GM23338 (cell line): ENCODE results near the gene ALDH3A2. TPM values are rescaled to one million over a fixed set of nuclear protein-coding genes. Genes with fewer than 3 reads are reported as not detected.

Experiments used
- ATAC-seq: fragments of 200-7000 bp; cut with Tn5 transposase; 3 replicates; pipeline ENCODE4 v1.9.1; 2020
- DNase-seq: peaks from one replicate; pipeline ENCODE4 v3.0.0-alpha.2; 2015; ENCODE audit warnings: low spot score
- H2AFZ ChIP-seq: fragments of 200-600 bp; sonication (generic); 2 replicates; pipeline ENCODE4 v1.8.0; 2016; ENCODE audit warnings: antibody characterized with exemption, mild to moderate bottlenecking, moderate library complexity
- H3F3A ChIP-seq: fragments of 200-600 bp; sonication (generic); replicated peaks from 2 replicates; pipeline ENCODE4 v1.8.0; 2017; ENCODE audit warnings: antibody characterized with exemption, mixed run types, low read depth
- H3K27ac ChIP-seq: fragments of 200-600 bp; sonication (generic); 2 replicates; pipeline ENCODE4 v1.6.1; 2016; ENCODE audit warnings: low read depth
- H3K27me3 ChIP-seq: fragments of 200-600 bp; sonication (generic); 2 replicates; pipeline ENCODE4 v1.8.0; 2016; ENCODE audit warnings: mild to moderate bottlenecking, mixed run types, moderate library complexity; ENCODE audit not compliant: insufficient read depth
- H3K36me3 ChIP-seq: fragments of 200-600 bp; sonication (generic); 2 replicates; pipeline ENCODE4 v1.8.0; 2016; ENCODE audit warnings: mild to moderate bottlenecking; ENCODE audit not compliant: insufficient read depth
- H3K4me1 ChIP-seq: fragments of 200-600 bp; sonication (generic); 2 replicates; pipeline ENCODE4 v1.8.0; 2016; ENCODE audit warnings: mild to moderate bottlenecking, moderate library complexity; ENCODE audit not compliant: insufficient read depth
- H3K4me2 ChIP-seq: fragments of 200-600 bp; sonication (generic); 2 replicates; pipeline ENCODE4 v1.7.1; 2017; ENCODE audit warnings: mixed run types
- H3K4me3 ChIP-seq: fragments of 200-600 bp; sonication (generic); 2 replicates; pipeline ENCODE4 v1.6.1; 2016; ENCODE audit warnings: mixed run types
- H3K79me2 ChIP-seq: fragments of 200-600 bp; sonication (generic); replicated peaks from 2 replicates; pipeline ENCODE4 v1.8.0; 2017; ENCODE audit warnings: mild to moderate bottlenecking; ENCODE audit not compliant: insufficient read depth
- H3K9me2 ChIP-seq: fragments of 200-600 bp; sonication (generic); 2 replicates; pipeline ENCODE4 v1.8.0; 2017; ENCODE audit not compliant: insufficient read depth
- H4K20me1 ChIP-seq: fragments of 200-600 bp; sonication (generic); replicated peaks from 2 replicates; pipeline ENCODE4 v1.8.0; 2017; ENCODE audit warnings: mild to moderate bottlenecking; ENCODE audit not compliant: insufficient read depth
- H3K27ac Mint-ChIP-seq: 2 replicates; pipeline ENCODE4 v1.8.0; 2020; ENCODE audit warnings: inconsistent platforms, mild to moderate bottlenecking, moderate library complexity, mixed read lengths
- H3K27me3 Mint-ChIP-seq: 3 replicates; pipeline ENCODE4 v1.8.0; 2022; ENCODE audit warnings: low read depth, mild to moderate bottlenecking, moderate library complexity, mixed read lengths, inconsistent platforms; ENCODE audit not compliant: insufficient read depth, poor library complexity
- H3K36me3 Mint-ChIP-seq: 3 replicates; pipeline ENCODE4 v1.8.0; 2021; ENCODE audit warnings: low read depth, mild to moderate bottlenecking, inconsistent platforms, moderate library complexity, mixed read lengths
- H3K4me1 Mint-ChIP-seq: 3 replicates; pipeline ENCODE4 v1.8.0; 2020; ENCODE audit warnings: mild to moderate bottlenecking, inconsistent platforms, mixed read lengths
- H3K4me3 Mint-ChIP-seq: 3 replicates; pipeline ENCODE4 v1.8.0; 2021; ENCODE audit warnings: moderate library complexity, mild to moderate bottlenecking, inconsistent platforms, mixed read lengths
- H3K9me3 Mint-ChIP-seq: 3 replicates; pipeline ENCODE4 v1.8.0; 2020; ENCODE audit warnings: moderate library complexity, mild to moderate bottlenecking, inconsistent platforms, mixed read lengths
- CREB1 ChIP-seq: fragments of 250-450 bp; sonication (Bioruptor Pico); IDR thresholded peaks from 2 replicates; pipeline ENCODE4 v1.5.0; 2020; ENCODE audit warnings: low read depth, mild to moderate bottlenecking, moderate library complexity
- CTCF ChIP-seq, 2 experiments: fragments of 200-600 bp in 1 of 2; sonication (generic) in 1 of 2; conservative IDR thresholded peaks; 2 replicates each; pipeline versions ENCODE4 v1.5.1 to v1.6.1; 2016 to 2017; ENCODE audit warnings: antibody characterized with exemption in 2 of 2, low read depth in 2 of 2, mild to moderate bottlenecking in 2 of 2, moderate library complexity in 1 of 2
- EZH2phosphoT487 ChIP-seq: fragments of 200-600 bp; sonication (generic); IDR thresholded peaks from one replicate; pipeline ENCODE4 v1.8.1; 2018; ENCODE audit warnings: antibody characterized with exemption; ENCODE audit not compliant: unreplicated experiment
- JUNB ChIP-seq: IDR thresholded peaks from one replicate; pipeline ENCODE4 v1.6.1; 2016; ENCODE audit warnings: antibody characterized with exemption; ENCODE audit not compliant: unreplicated experiment
- NANOG ChIP-seq: IDR thresholded peaks from 2 replicates; pipeline ENCODE4 v1.6.1; 2016; ENCODE audit warnings: antibody characterized with exemption, borderline replicate concordance
- STAT1 ChIP-seq: IDR thresholded peaks from one replicate; pipeline ENCODE4 v1.6.1; 2016; ENCODE audit warnings: antibody characterized with exemption; ENCODE audit not compliant: unreplicated experiment
- ZNF114 ChIP-seq: fragments of 250-450 bp; sonication (Bioruptor Pico); IDR thresholded peaks from 2 replicates; pipeline ENCODE4 v1.5.0; 2020; ENCODE audit warnings: mild to moderate bottlenecking, moderate library complexity
- ZNF462 ChIP-seq: fragments of 250-450 bp; sonication (Bioruptor Pico); IDR thresholded peaks from 2 replicates; pipeline ENCODE4 v1.5.0; 2020; ENCODE audit warnings: mild to moderate bottlenecking, moderate library complexity
- polyA plus RNA-seq: library from polyadenylated mRNA; unstranded; fragments of >200 nt; fragmentation: Nextera tagmentation; extraction: Ambion mirVana; gene quantifications from 2 replicates; pipeline ENCODE4 v1.2.1, GENCODE V29; 2016
- total RNA-seq: library from RNA; depleted of rRNA; stranded (reverse); fragments of >200 nt; shearing (Covaris generic); gene quantifications from 2 replicates; pipeline ENCODE4 v1.2.3, GENCODE V29; 2014

ALDH3A2 gene
- total and polyA plus RNA-seq, 2 experiments from 2014 or later = 31.3 to 159 TPM

- Mint-ChIP-seq H3K9me3 (peaks cover 31% of the 10 kb centered on the region), H3K4me1 (peaks cover 12% of the 10 kb centered on the region), H3K4me3 (no peak overlapping the region), H3K27ac (no peak overlapping the region), H3K36me3 (peaks cover 67% of the 10 kb centered on the region), H3K27me3 (peaks cover 8% of the 10 kb centered on the region)
- TF ChIP-seq ZNF114 (no peak), STAT1 (no peak), CREB1 (CRISPR knock-in tag) (no peak), EZH2phosphoT487 (no peak), JUNB (no peak), ZNF462 (no peak), NANOG (no peak), CTCF (conservative IDR thresholded peaks at IDR 0.05; ENCODE audit: low read depth in 2 of 2) (no peak)
- H3K9me2 ChIP-seq = 0 out of 2 replicates have a peak, but pooled peaks cover 4% of the 10 kb centered on the region
- H3K79me2 ChIP-seq = peaks cover 58% of the 10 kb centered on the region
- H4K20me1 ChIP-seq = peaks cover 6% of the 10 kb centered on the region
- H3K4me3 ChIP-seq = no peak overlapping the region
- DNase-seq (no peak), ATAC-seq (no peak)
- H3K4me2 ChIP-seq = no peak overlapping the region
- no peaks in the 10 kb centered on the region for H3K27me3 ChIP-seq
- peaks cover 25% of the 10 kb centered on the region for H3K36me3 ChIP-seq
- H3K4me1 ChIP-seq = 0 out of 2 replicates have a peak, but pooled peaks cover 9% of the 10 kb centered on the region
- no peak overlapping the region for H2AFZ ChIP-seq
- H3K27ac ChIP-seq = no peak overlapping the region
- no peaks in the 10 kb centered on the region for H3F3A ChIP-seq
Observed at GRCh38 chr17:19654896-19655295, 6.3 kb downstream of the ALDH3A2 start.
